GM21423 (cell line): ENCODE measurements around the gene TRIM17.

ENCODE experiments used
- ATAC-seq: cut with Tn5 transposase; IDR thresholded peaks from one replicate; pipeline ENCODE4 v1.9.1; 2021; ENCODE audit warnings: mild to moderate bottlenecking, moderate library complexity; ENCODE audit not compliant: unreplicated experiment

The TRIM17 gene

GRCh38 chr1:228358764-228359612 is 57.7 kb downstream of the TRIM17 start:
- no peak for ATAC-seq

GRCh38 chr1:228358039-228358763 is 58.5 kb downstream of the TRIM17 start:
- no peak for ATAC-seq
